GM12872 (cell line): ENCODE results near the gene ZNF35.

Source experiments
- TF ChIP-seq, protein P1 (sequence below): IDR thresholded peaks from 3 replicates; pipeline ENCODE4 v1.5.1; 2011; ENCODE audit warnings: low read depth, mild to moderate bottlenecking, low read length, moderate library complexity; ENCODE audit not compliant: insufficient read depth

ZNF35 gene

DNA sequence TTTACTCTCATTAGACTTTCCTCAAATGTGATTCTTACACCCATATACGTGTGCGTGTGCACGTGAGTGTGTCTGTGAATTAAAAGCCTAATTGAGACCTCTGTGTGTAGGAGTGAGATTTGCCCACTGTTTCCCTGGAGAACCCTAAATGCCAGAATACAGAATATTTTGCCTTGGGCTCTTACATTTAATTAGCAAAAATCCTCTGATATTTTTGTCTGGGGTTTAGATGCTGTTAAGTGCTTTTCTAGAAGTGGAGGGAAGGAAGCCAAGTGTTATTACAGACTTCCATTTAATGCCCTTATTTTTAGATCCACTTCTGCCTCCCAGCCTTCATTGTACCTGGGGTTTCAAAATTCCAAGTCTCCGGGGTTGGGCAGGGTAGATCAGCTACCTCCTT is 17.8 kb downstream of the ZNF35 start:
- TF ChIP-seq, protein P1, sequence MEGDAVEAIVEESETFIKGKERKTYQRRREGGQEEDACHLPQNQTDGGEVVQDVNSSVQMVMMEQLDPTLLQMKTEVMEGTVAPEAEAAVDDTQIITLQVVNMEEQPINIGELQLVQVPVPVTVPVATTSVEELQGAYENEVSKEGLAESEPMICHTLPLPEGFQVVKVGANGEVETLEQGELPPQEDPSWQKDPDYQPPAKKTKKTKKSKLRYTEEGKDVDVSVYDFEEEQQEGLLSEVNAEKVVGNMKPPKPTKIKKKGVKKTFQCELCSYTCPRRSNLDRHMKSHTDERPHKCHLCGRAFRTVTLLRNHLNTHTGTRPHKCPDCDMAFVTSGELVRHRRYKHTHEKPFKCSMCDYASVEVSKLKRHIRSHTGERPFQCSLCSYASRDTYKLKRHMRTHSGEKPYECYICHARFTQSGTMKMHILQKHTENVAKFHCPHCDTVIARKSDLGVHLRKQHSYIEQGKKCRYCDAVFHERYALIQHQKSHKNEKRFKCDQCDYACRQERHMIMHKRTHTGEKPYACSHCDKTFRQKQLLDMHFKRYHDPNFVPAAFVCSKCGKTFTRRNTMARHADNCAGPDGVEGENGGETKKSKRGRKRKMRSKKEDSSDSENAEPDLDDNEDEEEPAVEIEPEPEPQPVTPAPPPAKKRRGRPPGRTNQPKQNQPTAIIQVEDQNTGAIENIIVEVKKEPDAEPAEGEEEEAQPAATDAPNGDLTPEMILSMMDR, result no peak

DNA sequence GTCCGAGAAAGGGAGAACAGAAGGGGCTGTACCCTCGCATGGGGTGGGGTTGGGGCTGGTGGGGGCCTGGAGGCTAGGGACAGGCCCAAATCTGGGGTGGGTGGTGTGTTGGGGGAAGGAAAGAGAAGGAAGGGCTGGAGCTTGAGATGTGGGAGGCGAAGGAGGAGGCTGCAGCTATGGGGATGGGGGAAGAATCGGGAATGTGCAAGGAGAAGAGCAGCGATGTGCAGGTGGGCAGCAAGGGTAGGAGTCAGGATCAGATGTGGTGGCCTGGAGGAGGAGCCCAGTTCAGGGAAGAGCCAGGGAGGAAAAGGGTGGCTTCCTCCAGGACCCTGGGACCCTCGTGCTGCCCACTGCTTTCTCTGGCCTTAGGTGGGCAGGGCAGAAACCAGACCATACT is 21.2 kb downstream of the ZNF35 start:
- TF ChIP-seq, protein P1, result no peak

DNA sequence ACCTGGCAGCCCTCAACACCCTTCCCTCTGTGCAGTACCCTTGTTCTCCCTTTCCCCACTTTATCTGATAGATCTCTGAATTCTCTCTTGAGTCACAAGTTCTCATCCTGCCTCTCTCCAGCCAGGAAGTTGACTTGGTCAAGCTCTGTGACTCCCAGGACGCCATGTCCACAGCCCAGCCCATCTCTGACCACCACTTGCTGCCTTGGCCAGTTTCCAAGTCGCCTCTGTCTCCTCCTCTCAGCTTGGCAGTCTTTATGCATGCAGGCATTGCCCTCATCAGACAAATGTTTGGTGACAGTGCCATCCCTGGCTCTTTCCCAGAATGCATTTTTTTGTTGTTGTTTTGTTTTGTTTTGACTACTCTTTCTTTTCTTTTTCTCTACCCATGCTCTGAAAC is 25.7 kb downstream of the ZNF35 start:
- TF ChIP-seq, protein P1, result no peak

DNA sequence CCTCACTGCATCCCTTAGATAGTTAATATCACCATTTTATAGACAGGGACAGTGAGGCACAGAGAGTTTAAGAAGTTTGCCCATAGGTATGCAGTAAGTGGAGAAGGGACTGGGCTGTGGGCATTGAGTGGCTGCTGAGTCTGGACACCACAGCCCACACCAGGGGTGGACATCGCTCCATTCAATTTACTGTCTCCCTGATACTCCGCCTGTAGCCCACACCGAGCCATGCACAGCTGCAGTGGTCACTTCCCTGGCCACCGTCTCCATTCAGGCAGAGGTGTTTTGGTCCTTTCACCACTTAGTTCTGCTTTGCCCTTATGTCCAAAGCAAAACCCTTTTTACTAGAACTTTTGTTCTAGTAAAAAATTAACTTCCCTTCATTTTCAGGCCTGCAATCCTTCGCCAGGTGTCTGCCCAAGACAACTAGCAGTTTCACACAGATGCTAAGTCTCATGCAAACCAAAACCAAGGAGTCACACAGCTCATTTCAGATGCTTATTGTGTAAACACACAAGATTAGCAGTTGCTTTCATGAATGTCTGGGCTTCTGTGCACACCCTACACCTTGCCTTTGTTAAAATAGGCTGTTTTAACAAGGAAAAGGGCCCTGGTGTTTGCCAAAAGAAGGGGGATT is 30.1 kb downstream of the ZNF35 start:
- TF ChIP-seq, protein P1, result no peak

DNA sequence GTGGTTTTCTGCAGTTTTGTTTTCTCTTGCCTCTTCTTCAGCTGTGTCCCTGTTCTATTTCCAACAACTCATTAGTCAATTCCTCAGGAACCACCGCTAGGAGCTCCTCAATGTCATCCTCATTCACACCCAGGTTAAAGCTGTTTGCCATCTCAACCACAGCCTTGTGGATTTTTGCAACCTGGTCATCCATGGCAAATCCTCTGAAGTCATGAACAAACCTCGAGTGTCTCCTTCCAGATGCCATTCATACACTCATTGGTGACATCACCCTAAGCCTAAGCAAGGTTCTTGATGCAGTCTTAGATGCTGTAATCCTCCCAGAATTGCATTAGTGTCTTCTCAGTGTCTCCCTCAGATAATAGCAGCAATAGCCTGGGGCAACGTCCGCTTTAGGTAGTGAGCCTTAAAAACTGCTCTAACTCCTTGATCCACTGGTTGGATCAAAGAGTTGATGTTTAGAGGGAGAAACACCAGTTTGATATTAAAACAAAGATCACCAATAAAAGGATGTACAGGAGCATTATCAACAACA is 32.5 kb downstream of the ZNF35 start:
- TF ChIP-seq, protein P1, result no peak

DNA sequence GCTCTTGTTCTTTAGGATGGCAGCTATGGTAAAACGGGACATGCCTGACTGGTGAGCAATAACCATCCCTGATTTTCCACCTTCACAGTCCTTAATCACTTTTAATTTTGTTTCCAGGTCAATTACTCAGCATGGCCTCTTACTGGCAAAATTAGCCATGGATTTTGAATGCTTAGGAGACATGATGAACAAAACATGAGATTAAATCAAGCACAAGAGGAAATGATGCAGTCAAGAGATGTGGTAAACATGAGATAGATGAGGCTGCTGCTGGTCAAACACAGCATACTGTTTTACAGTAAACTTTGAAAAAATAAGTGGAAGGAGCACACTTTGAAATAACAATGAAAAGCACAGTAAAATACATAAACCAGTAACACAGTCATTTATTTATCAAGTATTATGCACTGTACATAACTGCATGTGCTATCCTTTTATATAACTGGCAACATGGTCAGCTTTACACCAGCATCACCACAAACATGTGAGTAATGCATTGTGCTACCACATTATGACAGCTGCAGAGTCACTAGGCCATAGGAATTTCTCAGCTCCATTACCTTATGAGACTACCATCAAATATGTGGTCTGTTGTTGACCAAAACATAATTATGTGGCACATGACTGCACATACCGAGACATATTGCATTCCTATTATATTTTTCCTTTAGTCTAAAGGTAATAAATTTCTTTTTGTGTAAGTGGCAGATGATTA is 33.8 kb downstream of the ZNF35 start:
- TF ChIP-seq, protein P1, result no peak

DNA sequence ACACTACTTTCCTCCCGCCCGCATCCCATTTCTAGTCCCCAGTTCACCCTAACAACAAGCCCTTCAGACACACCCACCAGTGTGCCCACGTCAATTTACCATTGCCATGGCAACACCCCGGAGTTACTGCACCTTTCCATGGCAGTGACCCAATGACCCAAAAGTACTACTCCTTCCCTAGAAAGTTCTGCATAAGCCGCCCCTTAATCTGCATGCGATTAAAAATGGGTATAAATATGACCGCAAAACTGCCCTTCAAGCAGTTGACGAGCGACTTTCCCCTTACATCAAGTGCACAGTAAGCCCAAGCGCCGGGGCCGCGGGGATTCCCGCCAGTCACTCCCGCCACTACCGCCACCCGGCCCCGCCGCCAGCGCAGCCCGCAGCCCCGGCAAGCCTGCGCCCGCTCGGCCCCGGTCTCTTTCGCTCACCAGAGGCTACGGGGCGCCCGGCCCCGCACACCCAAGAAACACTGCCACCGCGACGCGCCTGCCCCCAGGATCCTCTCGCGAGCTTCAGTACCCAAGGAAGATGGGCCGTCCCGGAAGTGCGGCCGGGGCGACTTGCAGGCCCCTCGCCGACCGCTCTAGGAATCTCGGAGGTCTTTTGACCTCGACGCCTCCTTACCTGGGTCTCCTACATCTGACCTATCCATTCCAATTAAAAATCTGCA is 36.7 kb downstream of the ZNF35 start:
- TF ChIP-seq, protein P1, result no peak
